ENCODE measurements around the gene HMX3. TPM values are rescaled to one million over a fixed set of nuclear protein-coding genes. Genes with fewer than 3 reads are reported as not detected.
A peak's percentile ranks its signal among the peaks of the same experiment; 100 is the strongest.

HMX3 gene
- total RNA-seq, 6 experiments from 2014 or later: not detected

- peaks cover 16% of the 10 kb centered on the region for H3K27me3 Mint-ChIP-seq (ENCODE audit: insufficient read depth)
- H3K9me3 Mint-ChIP-seq: no peaks in the 10 kb centered on the region
- no peak for DNase-seq
- H3K27ac Mint-ChIP-seq: no peak overlapping the region
- 0 out of 2 replicates have a peak, but pooled peaks cover 4% of the 10 kb centered on the region for H3K4me1 Mint-ChIP-seq (ENCODE audit: low read depth)
- no peak for TF ChIP-seq CTCF (IDR thresholded peaks at IDR 0.05)
- H3K4me3 Mint-ChIP-seq: no peak overlapping the region
- no peaks in the 10 kb centered on the region for H3K36me3 Mint-ChIP-seq (ENCODE audit: low read depth)
Measured at GRCh38 chr10:123126246-123126645, 9.5 kb upstream of the HMX3 start.

GRCh38 chr10:123129618-123130271 lies 6.0 kb upstream of the HMX3 start:
- H3K4me1 Mint-ChIP-seq (ENCODE audit: low read depth): peaks cover 20% of the 10 kb centered on the region
- no peak for TF ChIP-seq CTCF (IDR thresholded peaks at IDR 0.05)
- H3K36me3 Mint-ChIP-seq (ENCODE audit: low read depth): no peaks in the 10 kb centered on the region
- no peak for DNase-seq
- peaks cover 39% of the 10 kb centered on the region for H3K27me3 Mint-ChIP-seq (ENCODE audit: insufficient read depth)
- no peak overlapping the region for H3K27ac Mint-ChIP-seq
- H3K4me3 Mint-ChIP-seq: no peak overlapping the region
- H3K9me3 Mint-ChIP-seq: no peaks in the 10 kb centered on the region

- Mint-ChIP-seq H3K36me3 (ENCODE audit: low read depth) (no peaks in the 10 kb centered on the region), H3K27ac (no peak overlapping the region), H3K4me3 (peak overlapping the region; percentile 72), H3K4me1 (ENCODE audit: low read depth) (peaks cover 20% of the 10 kb centered on the region), H3K27me3 (ENCODE audit: insufficient read depth) (peaks cover 53% of the 10 kb centered on the region), H3K9me3 (no peaks in the 10 kb centered on the region)
- DNase-seq: peak; percentile 54
- peak; percentile 93 for TF ChIP-seq CTCF (IDR thresholded peaks at IDR 0.05)
Measured at GRCh38 chr10:123132576-123133477, 2.9 kb upstream of the HMX3 start.

- DNase-seq: no peak
- H3K4me3 Mint-ChIP-seq: peak overlapping the region; percentile 42; the same call in 1 of the 2 replicates
- TF ChIP-seq CTCF (IDR thresholded peaks at IDR 0.05): no peak
- peaks cover 57% of the 10 kb centered on the region for H3K27me3 Mint-ChIP-seq (ENCODE audit: insufficient read depth)
- H3K4me1 Mint-ChIP-seq (ENCODE audit: low read depth): peaks cover 20% of the 10 kb centered on the region
- no peaks in the 10 kb centered on the region for H3K36me3 Mint-ChIP-seq (ENCODE audit: low read depth)
- H3K27ac Mint-ChIP-seq: no peak overlapping the region
- no peaks in the 10 kb centered on the region for H3K9me3 Mint-ChIP-seq
Measured at GRCh38 chr10:123133541-123134342, 2.0 kb upstream of the HMX3 start.

- Mint-ChIP-seq H3K9me3 (no peaks in the 10 kb centered on the region), H3K4me3 (peak overlapping the region; percentile 42; the same call in 1 of the 2 replicates), H3K4me1 (ENCODE audit: low read depth) (peaks cover 21% of the 10 kb centered on the region), H3K36me3 (ENCODE audit: low read depth) (no peaks in the 10 kb centered on the region), H3K27ac (no peak overlapping the region), H3K27me3 (ENCODE audit: insufficient read depth) (peaks cover 64% of the 10 kb centered on the region)
- DNase-seq: no peak
- no peak for TF ChIP-seq CTCF (IDR thresholded peaks at IDR 0.05)
Measured at GRCh38 chr10:123134343-123134914, 1.3 kb upstream of the HMX3 start.

Measured in HFFc6 (cell line).